ENCODE data around the gene FTO. TPM values are rescaled to one million over a fixed set of nuclear protein-coding genes. Genes with fewer than 3 reads are reported as not detected.

The FTO gene
- total RNA-seq, 1 experiment from 2014 or later = 118 TPM

DNA sequence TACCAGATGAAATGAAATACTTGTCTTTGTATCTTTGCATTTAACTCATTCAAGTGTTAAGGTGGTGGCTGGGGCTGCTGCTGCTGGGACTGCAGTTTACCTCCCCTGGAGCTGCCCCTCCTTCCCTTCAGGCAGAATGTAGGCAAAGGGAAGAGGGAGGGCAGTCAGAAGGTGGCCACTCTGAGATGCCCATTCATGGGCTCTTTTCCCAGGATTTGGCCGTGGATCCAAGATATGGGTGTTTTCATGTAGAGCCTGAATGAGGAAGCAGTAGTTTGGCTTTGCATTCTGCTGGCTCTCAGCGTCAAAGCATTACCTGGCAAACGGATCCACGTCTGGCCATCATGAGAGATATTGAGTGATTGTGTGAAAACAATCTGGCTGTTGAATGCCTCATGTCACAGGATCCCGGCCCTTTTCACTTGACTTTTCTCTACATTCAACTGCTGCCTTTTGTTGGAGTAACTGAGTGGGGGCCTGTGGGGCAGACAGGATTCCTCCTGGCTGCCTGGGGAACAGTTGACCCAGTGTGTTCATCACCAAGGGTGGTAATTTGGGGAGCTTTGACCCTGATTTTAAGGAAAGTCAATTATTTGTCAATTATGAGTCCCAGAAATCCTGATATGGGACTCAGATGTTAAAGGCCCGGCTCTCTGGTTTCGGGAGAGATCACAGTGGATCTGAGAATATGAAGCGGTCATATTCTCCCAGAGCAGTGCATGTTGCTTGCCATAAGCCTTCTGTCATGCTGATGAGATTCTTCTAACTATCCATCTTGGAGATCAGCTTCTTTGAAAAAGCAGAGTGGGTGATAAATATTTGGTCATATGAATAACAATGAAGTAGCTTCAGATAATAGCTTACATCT is 345.9 kb downstream of the FTO start:
- no peak for DNase-seq (ENCODE audit: low read depth)

DNA sequence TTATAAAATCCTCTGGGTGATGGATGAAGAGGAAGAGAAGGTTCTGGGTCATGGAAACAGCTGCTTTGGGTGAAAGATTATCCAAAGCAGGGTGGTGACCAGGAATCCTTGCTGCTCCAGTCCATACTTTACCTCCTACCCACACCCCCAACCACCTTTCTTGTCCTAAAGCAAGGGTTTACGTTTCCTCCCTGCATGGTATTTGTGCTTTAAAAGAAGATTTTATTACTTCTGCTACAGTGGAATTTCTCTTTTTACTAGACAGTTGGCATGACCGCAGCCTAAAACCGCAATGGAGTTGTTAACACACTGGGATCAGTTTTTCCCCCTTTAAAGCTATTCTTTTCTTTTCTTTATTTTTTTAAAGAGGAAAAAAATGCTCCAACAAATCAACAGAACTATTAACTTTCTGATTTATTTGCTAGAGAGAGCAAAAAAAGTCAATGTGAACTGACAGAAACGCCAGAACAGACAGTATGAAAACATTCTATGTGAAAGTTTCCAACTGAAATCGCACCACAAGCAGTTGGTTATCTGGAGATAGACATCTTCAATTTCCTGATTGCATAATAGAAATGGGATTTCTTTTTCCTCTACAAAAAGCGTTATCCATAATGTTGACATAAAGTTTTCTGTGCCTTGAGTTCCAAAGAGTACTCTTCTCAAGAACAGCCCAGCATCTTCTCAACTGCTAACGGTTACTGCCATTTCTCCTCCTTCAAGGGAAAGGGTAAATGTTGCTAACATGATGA is 346.7 kb downstream of the FTO start:
- no peak for DNase-seq (ENCODE audit: low read depth)

DNA sequence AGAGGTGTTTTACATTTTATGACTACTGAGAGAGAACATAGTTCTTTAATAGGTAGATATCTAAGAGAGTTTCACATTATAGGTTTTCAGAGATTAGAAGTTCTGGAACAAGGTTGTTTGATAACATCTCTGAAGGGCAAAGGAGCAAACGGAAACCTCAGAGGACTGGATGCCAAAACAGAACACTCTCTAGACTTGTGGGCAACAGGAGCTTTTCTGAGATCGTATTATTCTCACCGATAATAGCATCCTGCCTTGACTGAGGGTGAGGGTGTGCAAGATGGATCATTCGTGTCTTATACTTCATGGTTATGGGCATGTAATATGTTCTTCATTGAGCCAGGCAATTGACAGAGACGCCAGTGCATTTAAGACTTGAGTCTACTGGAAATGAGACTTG is 347.9 kb downstream of the FTO start:
- no peak for DNase-seq (ENCODE audit: low read depth)

- DNase-seq (ENCODE audit: low read depth) = no peak
These were observed 348.3 kb downstream of the FTO start for GRCh38 chr16:54052271-54052670.

DNA sequence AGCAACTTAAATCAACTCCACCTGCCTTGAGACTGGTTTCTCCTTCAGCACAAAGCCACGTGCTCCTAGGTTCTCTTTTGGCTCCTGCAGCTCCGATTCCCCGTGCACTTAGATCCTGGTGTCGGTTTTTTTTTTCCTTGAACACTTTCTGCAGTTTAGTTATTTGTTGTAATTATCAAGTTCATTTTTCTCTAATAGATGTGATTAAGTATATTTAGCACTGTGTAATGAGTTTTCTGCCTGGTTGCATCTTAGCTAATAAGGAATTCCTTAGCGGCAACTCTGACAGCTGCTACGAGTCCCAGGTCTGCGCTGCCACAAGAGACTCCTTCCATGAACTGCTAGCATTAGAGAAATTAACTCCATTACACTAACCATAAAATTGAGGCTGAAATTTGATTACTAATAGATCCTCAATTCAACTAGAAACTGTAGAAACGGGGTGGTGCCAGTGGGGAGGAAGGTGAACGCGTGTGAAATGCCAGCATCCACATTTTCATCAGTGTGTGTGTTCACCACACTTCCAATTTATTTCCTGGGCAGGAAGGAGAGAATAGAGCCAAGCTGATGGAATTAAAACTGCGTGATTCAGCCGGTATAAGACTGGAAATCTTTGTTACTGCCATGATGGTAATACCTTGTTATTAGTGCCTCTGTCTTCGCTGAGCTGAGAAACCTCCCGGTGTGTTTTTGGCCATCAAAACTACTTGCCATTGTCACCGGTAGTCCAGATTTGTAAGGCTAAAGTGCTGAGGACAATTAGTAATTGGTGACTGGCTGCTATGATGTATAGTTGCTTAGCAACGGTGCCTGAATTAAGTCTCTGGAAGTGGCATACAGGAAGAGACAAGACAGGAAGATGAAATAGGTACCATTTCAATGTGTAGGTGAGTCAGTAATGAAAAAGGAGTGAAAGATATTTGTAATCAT is 350.2 kb downstream of the FTO start:
- DNase-seq (ENCODE audit: low read depth) = no peak

GRCh38 chr16:54055191-54055590 is 351.2 kb downstream of the FTO start:
- DNase-seq (ENCODE audit: low read depth) = no peak

DNA sequence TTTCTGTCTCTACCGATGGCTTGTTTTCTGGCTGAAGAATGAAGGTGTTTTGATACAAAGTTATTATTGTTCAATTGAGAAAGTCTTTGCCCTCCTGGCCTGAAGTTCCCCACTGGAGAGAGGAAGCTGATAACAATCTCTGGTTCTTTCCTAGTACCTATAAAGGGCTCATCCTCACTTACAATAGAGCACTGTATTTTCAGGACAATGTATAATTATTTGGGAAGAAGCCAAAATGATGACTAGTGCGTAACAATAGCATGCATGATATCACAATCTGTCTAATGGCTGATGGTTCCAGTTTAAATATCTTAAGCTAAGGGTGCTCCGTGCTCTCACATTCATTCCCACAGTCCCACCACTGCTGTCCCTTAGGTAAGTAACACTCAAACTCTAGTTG is 351.9 kb downstream of the FTO start:
- DNase-seq (ENCODE audit: low read depth) = no peak

- no peak for DNase-seq (ENCODE audit: low read depth)
These were observed 353.0 kb downstream of the FTO start for GRCh38 chr16:54056921-54057320.

DNA sequence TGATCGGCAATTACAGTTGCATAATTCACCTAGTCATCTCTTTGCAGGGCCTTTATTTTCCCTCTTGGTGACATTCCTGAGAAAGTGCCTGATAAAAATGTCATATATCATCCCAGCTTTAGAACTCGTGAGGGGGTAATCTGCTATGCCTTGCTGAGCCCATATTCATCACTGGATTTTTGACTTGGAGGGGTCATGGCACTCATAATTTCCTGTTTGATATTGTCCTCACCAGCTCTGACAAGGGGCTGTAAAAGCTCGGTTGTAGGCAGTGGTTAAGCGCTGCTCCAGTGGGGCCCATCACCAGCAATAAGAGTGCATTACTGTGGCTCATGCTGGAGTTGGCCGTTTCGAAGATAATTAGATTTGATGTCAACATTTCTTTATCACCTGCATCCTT is 355.4 kb downstream of the FTO start:
- no peak for DNase-seq (ENCODE audit: low read depth)

GRCh38 chr16:54060599-54061421 is 356.9 kb downstream of the FTO start:
- DNase-seq (ENCODE audit: low read depth) = no peak

GRCh38 chr16:54061454-54061853 is 357.5 kb downstream of the FTO start:
- DNase-seq (ENCODE audit: low read depth) = no peak

DNA sequence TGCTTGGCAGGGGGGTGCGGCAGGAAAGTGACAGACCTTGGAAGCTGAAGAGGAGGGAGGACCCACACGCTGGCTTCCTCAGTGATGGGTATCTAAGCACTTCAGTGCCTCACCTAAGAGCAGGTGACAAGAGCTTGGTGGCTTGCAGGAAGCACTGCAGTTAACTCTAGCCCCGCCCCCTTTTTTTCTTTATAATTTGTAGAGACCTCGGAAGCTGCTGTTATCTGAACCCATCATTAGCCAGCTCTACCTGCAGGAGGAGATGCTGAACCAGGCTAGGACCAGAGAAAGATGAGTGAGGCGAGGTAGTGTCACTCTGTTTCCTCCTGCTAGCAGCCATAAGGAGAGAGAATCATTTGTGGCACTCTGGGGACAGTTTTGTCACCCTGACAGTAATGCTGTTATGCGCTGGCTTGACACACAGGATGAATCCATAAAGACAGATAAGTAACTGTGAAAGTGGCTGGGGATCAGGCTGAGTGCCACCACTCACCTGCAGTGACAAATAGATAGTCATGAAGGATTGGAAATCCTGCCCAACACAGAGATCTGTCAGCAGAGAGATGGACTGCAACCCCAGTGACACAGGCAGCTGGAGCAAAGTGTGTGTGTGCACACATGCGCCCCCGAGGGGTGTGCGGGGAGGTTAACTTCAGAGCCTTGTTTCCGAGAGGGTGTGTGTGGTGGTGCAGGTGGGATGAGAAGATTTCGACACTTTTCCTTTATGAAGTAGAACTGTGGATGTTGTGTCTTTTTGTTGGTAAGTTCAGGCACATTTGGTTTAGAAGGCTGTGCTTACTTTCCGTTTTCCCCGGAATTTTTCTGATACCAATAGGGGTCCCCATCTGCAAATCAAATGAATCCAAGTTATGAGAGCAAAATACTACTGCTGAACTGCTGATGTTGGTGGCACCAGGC is 358.7 kb downstream of the FTO start:
- DNase-seq (ENCODE audit: low read depth) = no peak

DNA sequence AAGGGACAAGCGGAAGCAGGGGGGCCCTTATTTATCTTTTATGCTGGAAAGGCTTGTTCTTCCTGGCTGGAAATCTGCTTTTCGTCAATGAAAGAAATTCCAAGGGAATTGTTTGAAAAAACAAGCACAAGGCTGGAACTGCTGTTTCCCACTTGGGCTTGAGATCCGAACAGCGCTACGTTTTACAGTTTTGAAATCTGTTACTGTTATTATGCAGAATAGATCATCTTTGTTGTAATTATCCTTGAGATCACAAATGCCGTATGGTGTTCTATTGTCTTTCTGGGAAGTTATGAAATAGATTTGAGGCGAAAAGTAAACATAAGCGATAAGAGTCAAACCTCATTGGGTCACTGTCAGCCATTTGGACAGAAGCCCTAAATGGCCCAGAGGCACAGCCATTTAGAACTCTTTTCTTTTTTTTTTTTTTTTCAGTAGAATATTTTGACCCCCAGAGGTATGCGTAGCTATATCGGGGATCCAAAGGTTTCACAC is 359.4 kb downstream of the FTO start:
- DNase-seq (ENCODE audit: low read depth) = no peak

DNA sequence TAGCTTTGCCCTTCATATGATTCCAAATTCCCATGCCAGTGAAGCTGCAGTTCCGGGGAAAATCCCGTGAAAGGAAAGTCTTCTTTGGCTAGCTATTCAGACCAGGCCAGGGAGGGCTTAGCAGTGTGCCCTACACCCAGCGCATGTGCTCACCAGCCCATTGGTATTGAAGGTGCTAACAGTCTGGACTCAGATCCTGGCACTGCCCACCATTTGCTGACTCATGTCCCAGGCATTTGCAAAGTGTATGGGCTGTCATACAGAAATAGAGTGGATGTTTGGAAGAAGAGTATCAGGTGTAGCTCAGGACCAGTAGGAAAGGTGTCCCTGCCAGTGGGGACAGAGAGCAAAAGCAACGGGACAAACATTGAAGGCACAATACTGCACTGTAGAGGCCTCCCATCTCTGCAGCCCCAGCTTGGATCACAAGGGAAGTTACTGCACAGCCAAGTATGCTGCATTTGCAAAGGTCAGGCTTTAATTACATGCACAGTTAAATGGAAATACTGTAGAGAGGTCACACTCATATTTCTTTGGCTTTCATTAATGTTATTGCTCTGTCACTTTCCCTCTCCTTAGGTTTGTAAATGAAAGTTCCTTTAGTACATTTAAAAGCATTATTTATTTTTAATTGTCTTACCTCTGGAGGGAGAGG is 362.6 kb downstream of the FTO start:
- DNase-seq (ENCODE audit: low read depth) = peak; percentile 23

- no peak for DNase-seq (ENCODE audit: low read depth)
These were observed 363.5 kb downstream of the FTO start for GRCh38 chr16:54067322-54068065.

- DNase-seq (ENCODE audit: low read depth) = no peak
These were observed 364.3 kb downstream of the FTO start for GRCh38 chr16:54068212-54068611.

DNA sequence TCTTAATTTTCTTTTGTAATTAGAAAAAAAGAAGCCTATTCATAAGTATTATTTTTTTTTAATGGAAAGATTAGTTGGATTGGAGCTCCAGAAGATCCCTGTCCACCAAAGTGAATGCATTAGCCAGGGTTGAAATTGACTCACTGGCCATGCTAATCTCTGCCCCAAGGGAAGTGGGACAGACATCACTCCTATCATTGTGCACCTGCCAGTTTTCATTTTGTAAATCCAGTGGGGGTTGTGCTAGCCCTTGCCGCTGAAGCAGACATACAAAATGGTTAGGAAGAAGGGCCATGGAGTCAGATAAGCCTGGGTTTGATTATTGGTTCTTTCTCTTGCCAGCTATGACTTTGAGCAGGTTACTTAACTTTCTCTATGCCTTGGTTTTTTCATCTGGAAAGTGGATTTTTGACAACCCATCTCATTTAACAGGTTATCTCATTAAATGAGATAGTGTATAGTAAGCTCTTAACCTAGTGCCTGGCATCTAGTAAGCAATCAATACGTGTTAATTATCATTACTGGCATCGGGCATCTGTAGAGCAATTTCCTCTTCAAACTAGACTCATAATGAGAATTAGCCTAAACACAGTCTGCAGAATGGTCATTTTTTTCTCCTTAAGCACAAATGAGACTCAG is 365.8 kb downstream of the FTO start:
- no peak for DNase-seq (ENCODE audit: low read depth)

GRCh38 chr16:54070789-54071343 is 366.9 kb downstream of the FTO start:
- no peak for DNase-seq (ENCODE audit: low read depth)
